Stimulated activated CD8-positive, alpha-beta memory T cell treated with anti-CD3 and anti-CD28 coated beads, Interleukin-2, amount 100 ng/mL, for 1 hour (primary cell): Measurements from ENCODE around the gene OOSP3.
"Not testable (repeated sequence)": the region's sequence is repeated elsewhere in the genome, so short reads cannot be mapped to it uniquely, and the experiment has no call there.

Source experiments
- DNase-seq, 2 donors: peaks; one replicate each; pipeline ENCODE4 v3.0.0-alpha.2; 2020; ENCODE audit warnings: low read depth in 2 of 2

The OOSP3 gene

GRCh38 chr11:59875856-59876519 lies 2.6 kb upstream of the OOSP3 start:
- DNase-seq: no peak

- no peak for DNase-seq
These were observed 1.3 kb upstream of the OOSP3 start for GRCh38 chr11:59877325-59877724.

- no peak for DNase-seq
These were observed 798 bp upstream of the OOSP3 start for GRCh38 chr11:59877784-59878183.

- no peak for DNase-seq
These were observed 985 bp downstream of the OOSP3 start for GRCh38 chr11:59879567-59879966.

GRCh38 chr11:59883597-59883996 lies 5.0 kb downstream of the OOSP3 start:
- DNase-seq: no peak

- DNase-seq: not testable (repeated sequence)
These were observed 8.6 kb downstream of the OOSP3 start for GRCh38 chr11:59887156-59887555.

GRCh38 chr11:59891781-59892181 lies 13.2 kb downstream of the OOSP3 start:
- no peak for DNase-seq

- DNase-seq: no peak
These were observed 16.0 kb downstream of the OOSP3 start for GRCh38 chr11:59894616-59895015.

- no peak for DNase-seq
These were observed 19.5 kb downstream of the OOSP3 start for GRCh38 chr11:59898046-59898445.

- no peak for DNase-seq
These were observed 20.1 kb downstream of the OOSP3 start for GRCh38 chr11:59898650-59899049.

GRCh38 chr11:59899532-59899931 lies 20.9 kb downstream of the OOSP3 start:
- DNase-seq: no peak

GRCh38 chr11:59900366-59901126 lies 22.0 kb downstream of the OOSP3 start:
- DNase-seq: no peak

GRCh38 chr11:59901306-59901705 lies 22.7 kb downstream of the OOSP3 start:
- DNase-seq: no peak

GRCh38 chr11:59903569-59903968 lies 25.0 kb downstream of the OOSP3 start:
- DNase-seq: not testable (repeated sequence)

- DNase-seq: no peak
These were observed 39.9 kb downstream of the OOSP3 start for GRCh38 chr11:59918480-59918879.

- no peak for DNase-seq
These were observed 40.5 kb downstream of the OOSP3 start for GRCh38 chr11:59918987-59919589.

- DNase-seq: no peak
These were observed 45.2 kb downstream of the OOSP3 start for GRCh38 chr11:59923813-59924212.

GRCh38 chr11:59931688-59932087 lies 53.1 kb downstream of the OOSP3 start:
- DNase-seq: no peak

GRCh38 chr11:59938132-59938531 lies 59.5 kb downstream of the OOSP3 start, which contains the start of gene OOSP1:
Gene OOSP1, plus strand, starts transcription at chr11:59938432. Its CDS starts 23 bp downstream, at chr11:59938455.
- DNase-seq: no peak

GRCh38 chr11:59938718-59939117 lies 60.1 kb downstream of the OOSP3 start:
- DNase-seq: no peak

GRCh38 chr11:59939482-59939881 lies 60.9 kb downstream of the OOSP3 start:
- no peak for DNase-seq

GRCh38 chr11:59941091-59941490 lies 62.5 kb downstream of the OOSP3 start:
- no peak for DNase-seq
